Neural cell (in vitro differentiated cells): ENCODE data around the gene CREBBP. TPM values are rescaled to one million over a fixed set of nuclear protein-coding genes. Genes with fewer than 3 reads are reported as not detected.

Experiments used
- H2AFZ ChIP-seq: fragments of 200-600, 300-800 bp; sonication (generic), shearing (Covaris generic); 2 replicates; pipeline ENCODE4 v1.6.0; 2014; ENCODE audit warnings: low read depth, mild to moderate bottlenecking, antibody characterized with exemption, low read length, moderate library complexity
- H3F3A ChIP-seq: fragments of 200-600 bp; shearing (Covaris generic); 2 replicates; pipeline ENCODE4 v1.6.1; 2016; ENCODE audit warnings: mild to moderate bottlenecking, moderate library complexity, mixed read lengths, antibody characterized with exemption, low read length; ENCODE audit not compliant: insufficient read depth, poor library complexity, severe bottlenecking
- H3K27ac ChIP-seq: fragments of 200-600, 300-800 bp; sonication (generic), shearing (Covaris generic); 2 replicates; pipeline ENCODE4 v1.5.1; 2014; ENCODE audit warnings: mild to moderate bottlenecking, low read length, moderate library complexity
- H3K27me3 ChIP-seq: fragments of 300-800, 200-600 bp; sonication (generic), shearing (Covaris generic); 2 replicates; pipeline ENCODE4 v1.6.0; 2014; ENCODE audit warnings: mild to moderate bottlenecking, low read depth, low read length, moderate library complexity; ENCODE audit not compliant: insufficient read depth
- H3K36me3 ChIP-seq: fragments of 300-800, 200-600 bp; sonication (generic), shearing (Covaris generic); 2 replicates; pipeline ENCODE4 v1.5.1; 2014; ENCODE audit warnings: mild to moderate bottlenecking, antibody characterized with exemption, low read length, moderate library complexity; ENCODE audit not compliant: insufficient read depth
- H3K4me2 ChIP-seq: fragments of 300-800, 200-600 bp; sonication (generic), shearing (Covaris generic); 2 replicates; pipeline ENCODE4 v1.6.0; 2014; ENCODE audit warnings: mild to moderate bottlenecking, low read length
- H3K4me3 ChIP-seq: fragments of 300-800, 200-600 bp; sonication (generic), shearing (Covaris generic); 2 replicates; pipeline ENCODE4 v1.5.1; 2014; ENCODE audit warnings: mild to moderate bottlenecking, low read length, moderate library complexity
- H3K79me2 ChIP-seq: fragments of 200-600 bp; shearing (Covaris generic); replicated peaks from 2 replicates; pipeline ENCODE4 v1.6.0; 2014; ENCODE audit warnings: mild to moderate bottlenecking, low read length, moderate library complexity; ENCODE audit not compliant: insufficient read depth
- H3K9ac ChIP-seq: fragments of 300-800, 200-600 bp; sonication (generic), shearing (Covaris generic); 2 replicates; pipeline ENCODE4 v1.6.1; 2016; ENCODE audit warnings: mild to moderate bottlenecking, low read length, mixed read lengths
- H3K9me2 ChIP-seq: fragments of 200-600 bp; shearing (Covaris generic); 2 replicates; pipeline ENCODE4 v1.6.1; 2016; ENCODE audit warnings: mild to moderate bottlenecking, low read length, mixed read lengths; ENCODE audit not compliant: insufficient read depth
- H3K9me3 ChIP-seq: fragments of 200-600, 300-800 bp; sonication (generic), shearing (Covaris generic); 2 replicates; pipeline ENCODE4 v1.6.1; 2016; ENCODE audit warnings: mild to moderate bottlenecking, mixed run types, low read length, moderate library complexity, mixed read lengths
- H4K20me1 ChIP-seq: fragments of 200-600 bp; shearing (Covaris generic); 2 replicates; pipeline ENCODE4 v1.6.1; 2016; ENCODE audit warnings: mild to moderate bottlenecking, mixed run types; ENCODE audit not compliant: insufficient read depth
- EP300 ChIP-seq: fragments of 450-650 bp; conservative IDR thresholded peaks from 2 replicates; pipeline ENCODE4 v1.6.1; 2014; ENCODE audit warnings: antibody characterized with exemption, mild to moderate bottlenecking, moderate library complexity; ENCODE audit not compliant: poor library complexity, severe bottlenecking
- EZH2 ChIP-seq: fragments of 200-600, 300-800 bp; shearing (Covaris generic), sonication (generic); IDR thresholded peaks from 2 replicates; pipeline ENCODE4 v1.6.1; 2014; ENCODE audit warnings: antibody characterized with exemption, low read length, borderline replicate concordance, mild to moderate bottlenecking; ENCODE audit not compliant: insufficient read depth, poor library complexity, severe bottlenecking
- MXI1 ChIP-seq: fragments of 450-650 bp; conservative IDR thresholded peaks from 2 replicates; pipeline ENCODE4 v1.6.1; 2014; ENCODE audit warnings: antibody characterized with exemption, mild to moderate bottlenecking; ENCODE audit not compliant: poor library complexity, severe bottlenecking
- POLR2AphosphoS5 ChIP-seq: IDR thresholded peaks from 2 replicates; pipeline ENCODE4 v1.6.1; 2012
- RAD21 ChIP-seq: fragments of 450-650 bp; conservative IDR thresholded peaks from 2 replicates; pipeline ENCODE4 v1.6.1; 2014; ENCODE audit warnings: antibody characterized with exemption, mild to moderate bottlenecking, moderate library complexity
- SMC3 ChIP-seq: fragments of 450-650 bp; conservative IDR thresholded peaks from 2 replicates; pipeline ENCODE4 v1.6.1; 2014; ENCODE audit warnings: antibody characterized with exemption, mild to moderate bottlenecking, moderate library complexity; ENCODE audit not compliant: poor library complexity
- TAF1 ChIP-seq: IDR thresholded peaks from 2 replicates; pipeline ENCODE4 v1.6.1; 2012; ENCODE audit warnings: low read depth
- polyA plus RNA-seq: library from polyadenylated mRNA; depleted of rRNA; stranded (reverse); fragments of >200 nt; gene quantifications from 2 replicates; pipeline ENCODE4 v1.2.3, GENCODE V29; 2014
- TF ChIP-seq, protein P1 (sequence below): IDR thresholded peaks from 2 replicates; pipeline ENCODE4 v1.6.1; 2012; ENCODE audit warnings: borderline replicate concordance
- TF ChIP-seq, protein P2 (sequence below): fragments of 450-650 bp; IDR thresholded peaks from 2 replicates; pipeline ENCODE4 v1.5.1; 2014; ENCODE audit warnings: antibody characterized with exemption, mild to moderate bottlenecking, moderate library complexity; ENCODE audit not compliant: poor library complexity, severe bottlenecking

Gene CREBBP
- polyA plus RNA-seq, 1 donor from 2014 or later: 3.3 TPM

GRCh38 chr16:3752984-3753383 lies 127.5 kb downstream of the CREBBP start:
- H3K4me2 ChIP-seq: no peak overlapping the region
- no peak overlapping the region for H3K9ac ChIP-seq
- no peaks in the 10 kb centered on the region for H4K20me1 ChIP-seq
- H3K4me3 ChIP-seq: no peak overlapping the region
- no peak overlapping the region for H2AFZ ChIP-seq
- no peaks in the 10 kb centered on the region for H3K9me3 ChIP-seq
- no peak overlapping the region for H3K27ac ChIP-seq
- H3K36me3 ChIP-seq: peaks cover 18% of the 10 kb centered on the region
- no peaks in the 10 kb centered on the region for H3F3A ChIP-seq
- H3K79me2 ChIP-seq: peaks cover 15% of the 10 kb centered on the region
- H3K9me2 ChIP-seq: no peaks in the 10 kb centered on the region
- TF ChIP-seq TAF1 (no peak), SMC3 (no peak), MXI1 (no peak), EP300 (no peak), EZH2 (no peak), RAD21 (no peak), POLR2AphosphoS5 (no peak)
- TF ChIP-seq, protein P1, sequence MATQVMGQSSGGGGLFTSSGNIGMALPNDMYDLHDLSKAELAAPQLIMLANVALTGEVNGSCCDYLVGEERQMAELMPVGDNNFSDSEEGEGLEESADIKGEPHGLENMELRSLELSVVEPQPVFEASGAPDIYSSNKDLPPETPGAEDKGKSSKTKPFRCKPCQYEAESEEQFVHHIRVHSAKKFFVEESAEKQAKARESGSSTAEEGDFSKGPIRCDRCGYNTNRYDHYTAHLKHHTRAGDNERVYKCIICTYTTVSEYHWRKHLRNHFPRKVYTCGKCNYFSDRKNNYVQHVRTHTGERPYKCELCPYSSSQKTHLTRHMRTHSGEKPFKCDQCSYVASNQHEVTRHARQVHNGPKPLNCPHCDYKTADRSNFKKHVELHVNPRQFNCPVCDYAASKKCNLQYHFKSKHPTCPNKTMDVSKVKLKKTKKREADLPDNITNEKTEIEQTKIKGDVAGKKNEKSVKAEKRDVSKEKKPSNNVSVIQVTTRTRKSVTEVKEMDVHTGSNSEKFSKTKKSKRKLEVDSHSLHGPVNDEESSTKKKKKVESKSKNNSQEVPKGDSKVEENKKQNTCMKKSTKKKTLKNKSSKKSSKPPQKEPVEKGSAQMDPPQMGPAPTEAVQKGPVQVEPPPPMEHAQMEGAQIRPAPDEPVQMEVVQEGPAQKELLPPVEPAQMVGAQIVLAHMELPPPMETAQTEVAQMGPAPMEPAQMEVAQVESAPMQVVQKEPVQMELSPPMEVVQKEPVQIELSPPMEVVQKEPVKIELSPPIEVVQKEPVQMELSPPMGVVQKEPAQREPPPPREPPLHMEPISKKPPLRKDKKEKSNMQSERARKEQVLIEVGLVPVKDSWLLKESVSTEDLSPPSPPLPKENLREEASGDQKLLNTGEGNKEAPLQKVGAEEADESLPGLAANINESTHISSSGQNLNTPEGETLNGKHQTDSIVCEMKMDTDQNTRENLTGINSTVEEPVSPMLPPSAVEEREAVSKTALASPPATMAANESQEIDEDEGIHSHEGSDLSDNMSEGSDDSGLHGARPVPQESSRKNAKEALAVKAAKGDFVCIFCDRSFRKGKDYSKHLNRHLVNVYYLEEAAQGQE: no peak
- TF ChIP-seq, protein P2, sequence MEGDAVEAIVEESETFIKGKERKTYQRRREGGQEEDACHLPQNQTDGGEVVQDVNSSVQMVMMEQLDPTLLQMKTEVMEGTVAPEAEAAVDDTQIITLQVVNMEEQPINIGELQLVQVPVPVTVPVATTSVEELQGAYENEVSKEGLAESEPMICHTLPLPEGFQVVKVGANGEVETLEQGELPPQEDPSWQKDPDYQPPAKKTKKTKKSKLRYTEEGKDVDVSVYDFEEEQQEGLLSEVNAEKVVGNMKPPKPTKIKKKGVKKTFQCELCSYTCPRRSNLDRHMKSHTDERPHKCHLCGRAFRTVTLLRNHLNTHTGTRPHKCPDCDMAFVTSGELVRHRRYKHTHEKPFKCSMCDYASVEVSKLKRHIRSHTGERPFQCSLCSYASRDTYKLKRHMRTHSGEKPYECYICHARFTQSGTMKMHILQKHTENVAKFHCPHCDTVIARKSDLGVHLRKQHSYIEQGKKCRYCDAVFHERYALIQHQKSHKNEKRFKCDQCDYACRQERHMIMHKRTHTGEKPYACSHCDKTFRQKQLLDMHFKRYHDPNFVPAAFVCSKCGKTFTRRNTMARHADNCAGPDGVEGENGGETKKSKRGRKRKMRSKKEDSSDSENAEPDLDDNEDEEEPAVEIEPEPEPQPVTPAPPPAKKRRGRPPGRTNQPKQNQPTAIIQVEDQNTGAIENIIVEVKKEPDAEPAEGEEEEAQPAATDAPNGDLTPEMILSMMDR: no peak
- no peaks in the 10 kb centered on the region for H3K27me3 ChIP-seq

GRCh38 chr16:3751878-3752277 lies 128.6 kb downstream of the CREBBP start:
- Histone ChIP-seq H3F3A (no peaks in the 10 kb centered on the region), H3K36me3 (peaks cover 12% of the 10 kb centered on the region), H3K9me2 (no peaks in the 10 kb centered on the region), H3K9me3 (no peaks in the 10 kb centered on the region), H3K27ac (no peak overlapping the region), H3K79me2 (peaks cover 15% of the 10 kb centered on the region), H3K4me2 (no peak overlapping the region), H3K27me3 (no peaks in the 10 kb centered on the region), H2AFZ (no peak overlapping the region), H3K9ac (no peak overlapping the region), H3K4me3 (no peak overlapping the region), H4K20me1 (no peaks in the 10 kb centered on the region)
- TF ChIP-seq, protein P1: no peak
- TF ChIP-seq, protein P2: no peak
- no peak for TF ChIP-seq MXI1
